GM12878 (cell line): ENCODE data around the gene UBE3C.

Source experiments
- POLR2A ChIP-seq: IDR thresholded peaks from 2 replicates; pipeline ENCODE4 v1.6.1; 2011; ENCODE audit warnings: low read depth, mild to moderate bottlenecking, low read length
- RB1 ChIP-seq: fragments of 450-650 bp; formaldehyde crosslinking; IDR thresholded peaks from 2 replicates; pipeline ENCODE4 v1.6.1; 2017; ENCODE audit warnings: mild to moderate bottlenecking, borderline replicate concordance
- SP1 ChIP-seq: IDR thresholded peaks from one replicate; pipeline ENCODE4 v1.6.1; 2011; ENCODE audit warnings: low read depth, low read length

- TF ChIP-seq RB1 (no peak), SP1 (no peak), POLR2A (no peak)
These were observed 84.0 kb downstream of the UBE3C start for GRCh38 chr7:157222687-157223086.
